GM12875 (cell line): Measurements from ENCODE around the gene POLA1.
A peak's percentile ranks its signal among the peaks of the same experiment; 100 is the strongest.

Source experiments
- H3K4me3 ChIP-seq: one replicate; pipeline ENCODE4 v1.5.1; 2011; ENCODE audit warnings: low read depth, low read length, control low read depth
- CTCF ChIP-seq: IDR thresholded peaks from 2 replicates; pipeline ENCODE4 v1.5.1; 2011; ENCODE audit warnings: low read depth, mild to moderate bottlenecking, control low read depth, inconsistent platforms, low read length, moderate library complexity, borderline replicate concordance; ENCODE audit not compliant: insufficient read depth

Gene POLA1

GRCh38 chrX:24837966-24838365 is 144.2 kb downstream of the POLA1 start:
- H3K4me3 ChIP-seq, result no peak overlapping the region

GRCh38 chrX:24838629-24839028 is 144.9 kb downstream of the POLA1 start:
- no peak overlapping the region for H3K4me3 ChIP-seq
- 0 out of 2 replicates have a peak, but pooled peaks have one; percentile 23 for TF ChIP-seq CTCF

More at GRCh38 chrX:24837966-24838365, 144.2 kb downstream of the POLA1 start:
- TF ChIP-seq CTCF, result no peak

- no peak for TF ChIP-seq CTCF
- no peak overlapping the region for H3K4me3 ChIP-seq
Observed at GRCh38 chrX:24839331-24839730, 145.6 kb downstream of the POLA1 start.

- no peak for TF ChIP-seq CTCF
- H3K4me3 ChIP-seq, result no peak overlapping the region
Observed at GRCh38 chrX:24842486-24842885, 148.8 kb downstream of the POLA1 start.

GRCh38 chrX:24846550-24847150 is 152.9 kb downstream of the POLA1 start:
- no peak overlapping the region for H3K4me3 ChIP-seq
- TF ChIP-seq CTCF, result no peak

- no peak overlapping the region for H3K4me3 ChIP-seq
- TF ChIP-seq CTCF, result no peak
Observed at GRCh38 chrX:24851289-24851688, 157.6 kb downstream of the POLA1 start.

- H3K4me3 ChIP-seq, result no peak overlapping the region
- TF ChIP-seq CTCF, result no peak
Observed at GRCh38 chrX:24851780-24852179, 158.1 kb downstream of the POLA1 start.
